GM18867 (cell line): ENCODE measurements around the gene JMJD1C.
"Not testable (repeated sequence)": the region's sequence is repeated elsewhere in the genome, so short reads cannot be mapped to it uniquely, and the experiment has no call there.

ENCODE experiments used
- ATAC-seq: cut with Tn5 transposase; IDR thresholded peaks from one replicate; pipeline ENCODE4 v1.9.1; 2021; ENCODE audit warnings: mild to moderate bottlenecking, moderate library complexity; ENCODE audit not compliant: unreplicated experiment

JMJD1C gene

GRCh38 chr10:63413429-63413828 is 52.3 kb downstream of the JMJD1C start:
- no peak for ATAC-seq

- ATAC-seq: no peak
These were observed 53.5 kb downstream of the JMJD1C start for GRCh38 chr10:63412304-63412703.

GRCh38 chr10:63410633-63411032 is 55.1 kb downstream of the JMJD1C start:
- ATAC-seq: no peak

GRCh38 chr10:63409465-63410027 is 56.2 kb downstream of the JMJD1C start:
- ATAC-seq: no peak

GRCh38 chr10:63407136-63407662 is 58.6 kb downstream of the JMJD1C start:
- no peak for ATAC-seq

- no peak for ATAC-seq
These were observed 69.5 kb downstream of the JMJD1C start for GRCh38 chr10:63396133-63396761.

GRCh38 chr10:63393050-63393449 is 72.7 kb downstream of the JMJD1C start:
- ATAC-seq: no peak

GRCh38 chr10:63392224-63392623 is 73.6 kb downstream of the JMJD1C start:
- ATAC-seq: no peak

- no peak for ATAC-seq
These were observed 74.0 kb downstream of the JMJD1C start for GRCh38 chr10:63391812-63392211.

- no peak for ATAC-seq
These were observed 75.3 kb downstream of the JMJD1C start for GRCh38 chr10:63390521-63390920.

- peak; percentile 61 for ATAC-seq
These were observed 77.3 kb downstream of the JMJD1C start for GRCh38 chr10:63388421-63389031.

- no peak for ATAC-seq
These were observed 80.5 kb downstream of the JMJD1C start for GRCh38 chr10:63385254-63385653.

- no peak for ATAC-seq
These were observed 81.1 kb downstream of the JMJD1C start for GRCh38 chr10:63384675-63385074.

- ATAC-seq: no peak
These were observed 81.8 kb downstream of the JMJD1C start for GRCh38 chr10:63384001-63384400.

- no peak for ATAC-seq
These were observed 82.6 kb downstream of the JMJD1C start for GRCh38 chr10:63383141-63383540.

GRCh38 chr10:63382066-63382465 is 83.7 kb downstream of the JMJD1C start:
- ATAC-seq: no peak

GRCh38 chr10:63377305-63377661 is 88.5 kb downstream of the JMJD1C start:
- ATAC-seq: not testable (repeated sequence)

- ATAC-seq: peak; percentile 96
These were observed 89.0 kb downstream of the JMJD1C start for GRCh38 chr10:63376560-63377304.

- ATAC-seq: no peak
These were observed 89.9 kb downstream of the JMJD1C start for GRCh38 chr10:63375859-63376258.

GRCh38 chr10:63375458-63375857 is 90.3 kb downstream of the JMJD1C start:
- ATAC-seq: no peak

GRCh38 chr10:63374991-63375390 is 90.8 kb downstream of the JMJD1C start:
- no peak for ATAC-seq

GRCh38 chr10:63373176-63373575 is 92.6 kb downstream of the JMJD1C start:
- no peak for ATAC-seq
